Liver (tissue), 9 donors: ENCODE measurements around the gene SMIM5. TPM values are rescaled to one million over a fixed set of nuclear protein-coding genes. Genes with fewer than 3 reads are reported as not detected.

Experiments used
- DNase-seq: peaks from one replicate; pipeline ENCODE4 v3.0.0-alpha.2; 2017; ENCODE audit warnings: low spot score
- H3K27ac ChIP-seq, 2 donors: one replicate each; pipeline ENCODE4 v1.7.0; 2013; ENCODE audit warnings: inconsistent platforms in 2 of 2, low read length in 2 of 2, control low read depth in 1 of 2, low read depth in 1 of 2, mild to moderate bottlenecking in 1 of 2
- H3K27me3 ChIP-seq, 4 donors: one replicate each; pipeline versions ENCODE4 v1.6.1 to v1.7.0; 2013; ENCODE audit warnings: low read length in 3 of 4, inconsistent platforms in 1 of 4, mild to moderate bottlenecking in 1 of 4, moderate library complexity in 1 of 4; ENCODE audit not compliant: control insufficient read depth in 4 of 4, insufficient read depth in 4 of 4
- H3K36me3 ChIP-seq, 4 donors: one replicate each; pipeline versions ENCODE4 v1.6.1 to v1.7.0; 2013; ENCODE audit warnings: low read length in 3 of 4, mild to moderate bottlenecking in 3 of 4, low read depth in 1 of 4, moderate library complexity in 1 of 4; ENCODE audit not compliant: control insufficient read depth in 4 of 4, insufficient read depth in 3 of 4
- H3K4me1 ChIP-seq, 4 donors: one replicate each; pipeline versions ENCODE4 v1.6.1 to v1.7.0; 2013; ENCODE audit warnings: low read length in 3 of 4, mild to moderate bottlenecking in 3 of 4, moderate library complexity in 1 of 4; ENCODE audit not compliant: control insufficient read depth in 4 of 4, insufficient read depth in 4 of 4
- H3K4me3 ChIP-seq, 3 donors: one replicate each; pipeline versions ENCODE4 v1.6.1 to v1.7.0; 2013; ENCODE audit warnings: low read length in 3 of 3, control low read depth in 1 of 3, low read depth in 1 of 3, mild to moderate bottlenecking in 1 of 3
- H3K9ac ChIP-seq, 2 donors: one replicate each; pipeline ENCODE4 v1.7.0; 2013; ENCODE audit warnings: low read length in 2 of 2, mild to moderate bottlenecking in 2 of 2, moderate library complexity in 2 of 2, control low read depth in 1 of 2, low read depth in 1 of 2
- H3K9me3 ChIP-seq, 4 donors: one replicate each; pipeline versions ENCODE4 v1.6.1 to v1.7.0; 2013; ENCODE audit warnings: low read length in 3 of 4; ENCODE audit not compliant: control insufficient read depth in 4 of 4
- EGR1 ChIP-seq, 2 donors: IDR thresholded peaks; 2 replicates each; pipeline ENCODE4 v1.6.1; 2016 to 2018; ENCODE audit warnings: antibody characterized with exemption in 2 of 2, low read depth in 2 of 2
- FOXA2 ChIP-seq: IDR thresholded peaks from 2 replicates; pipeline ENCODE4 v1.6.1; 2016; ENCODE audit warnings: antibody characterized with exemption
- GABPA ChIP-seq, 2 donors: IDR thresholded peaks in 1 of 2; conservative IDR thresholded peaks in 1 of 2; 2 replicates each; pipeline ENCODE4 v1.6.1; 2016; ENCODE audit warnings: antibody characterized with exemption in 2 of 2, mild to moderate bottlenecking in 1 of 2, moderate library complexity in 1 of 2
- HNF4A ChIP-seq, 2 donors: conservative IDR thresholded peaks; 2 replicates each; pipeline ENCODE4 v1.6.1; 2016; ENCODE audit warnings: antibody characterized with exemption in 2 of 2, mild to moderate bottlenecking in 2 of 2
- HNF4G ChIP-seq: IDR thresholded peaks from 2 replicates; pipeline ENCODE4 v1.6.1; 2016; ENCODE audit warnings: antibody characterized with exemption
- JUND ChIP-seq, 2 donors: IDR thresholded peaks; 2 replicates each; pipeline ENCODE4 v1.6.1; 2016; ENCODE audit warnings: antibody characterized with exemption in 2 of 2
- NR2F2 ChIP-seq: IDR thresholded peaks from 2 replicates; pipeline ENCODE4 v1.6.1; 2016; ENCODE audit warnings: antibody characterized with exemption
- RAD21 ChIP-seq, 2 donors: IDR thresholded peaks; 2 replicates each; pipeline ENCODE4 v1.6.1; 2016; ENCODE audit warnings: antibody characterized with exemption in 2 of 2, mild to moderate bottlenecking in 2 of 2
- REST ChIP-seq: IDR thresholded peaks from 2 replicates; pipeline ENCODE4 v1.6.1; 2016; ENCODE audit warnings: antibody characterized with exemption, mild to moderate bottlenecking
- RXRA ChIP-seq, 2 donors: IDR thresholded peaks; 2 replicates each; pipeline ENCODE4 v1.6.1; 2017 to 2018; ENCODE audit warnings: antibody characterized with exemption in 2 of 2, mild to moderate bottlenecking in 1 of 2
- SP1 ChIP-seq: IDR thresholded peaks from 2 replicates; pipeline ENCODE4 v1.6.1; 2018; ENCODE audit warnings: antibody characterized with exemption, mild to moderate bottlenecking
- TAF1 ChIP-seq: conservative IDR thresholded peaks from 2 replicates; pipeline ENCODE4 v1.6.1; 2016; ENCODE audit warnings: antibody characterized with exemption, mild to moderate bottlenecking
- YY1 ChIP-seq: IDR thresholded peaks from 2 replicates; pipeline ENCODE4 v1.6.1; 2016; ENCODE audit warnings: antibody characterized with exemption, mild to moderate bottlenecking
- ZBTB33 ChIP-seq: IDR thresholded peaks from 2 replicates; pipeline ENCODE4 v1.6.1; 2016; ENCODE audit warnings: antibody characterized with exemption
- WGBS: extraction: QIAGEN DNeasy Blood & Tissue Kit; methylation state at CpG from one replicate; pipeline ENCODE4 v1.1.7; 2013; 5-methylcytosine and 5-hydroxymethylcytosine counted together
- polyA plus RNA-seq, 2 donors: library from polyadenylated mRNA; stranded (reverse) in 1 of 2; unstranded in 1 of 2; fragments of 200-250 nt in 1 of 2; fragments of >200 nt in 1 of 2; fragmentation: Nextera tagmentation in 1 of 2; extraction: Ambion mirVana in 1 of 2; gene quantifications; one replicate each; pipeline versions ENCODE4 v1.2.1 to v1.2.3, GENCODE V29; 2013 to 2015
- total RNA-seq, 2 donors: library from RNA; depleted of rRNA; stranded (reverse); fragments of >200 nt; gene quantifications; one replicate each; pipeline ENCODE4 v1.2.3, GENCODE V29; 2014
- TF ChIP-seq, protein P1 (sequence below): IDR thresholded peaks from 2 replicates; pipeline ENCODE4 v1.6.1; 2016; ENCODE audit warnings: antibody characterized with exemption
- donor health status: healthy.
- donor health status: healthy.
- donor health status: healthy.
- donor health status: healthy.
- donor health status: healthy.

The SMIM5 gene
- total and polyA plus RNA-seq, 4 donors = 0.10 to 54.9 (median 0.18) TPM

DNA sequence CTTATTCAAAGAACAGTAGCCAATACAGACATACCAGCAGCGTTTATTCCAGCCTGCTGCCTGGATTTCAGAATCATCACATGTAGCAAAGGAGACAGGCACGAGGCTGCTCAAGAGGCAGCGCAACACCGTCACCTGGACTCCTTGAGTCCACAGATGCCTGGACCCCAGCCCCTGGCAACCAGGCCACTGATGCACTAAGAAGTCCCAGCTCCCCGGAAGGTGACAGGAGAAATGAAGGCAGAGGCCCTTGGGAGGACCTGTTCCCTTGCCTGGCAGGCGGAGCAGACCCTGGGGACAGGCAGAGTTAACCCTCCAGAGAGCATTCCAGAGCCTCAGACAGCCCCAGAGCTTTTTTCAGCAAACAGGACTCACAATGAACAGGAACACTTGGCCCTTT is 16.5 kb downstream of the SMIM5 start:
- no peaks in the 10 kb centered on the region for H3K9me3 ChIP-seq
- 96% methylated on average over 6 of the region's 6 CpGs for WGBS
- DNase-seq = no peak
- H3K27me3 ChIP-seq = no peaks in the 10 kb centered on the region
- TF ChIP-seq GABPA (IDR thresholded peaks at IDR 0.05 in 1 of 2, conservative IDR thresholded peaks at IDR 0.05 in 1 of 2) (no peak), FOXA2 (no peak), EGR1 (IDR thresholded peaks at IDR 0.05; ENCODE audit: low read depth in 2 of 2) (no peak), RXRA (IDR thresholded peaks at IDR 0.05) (no peak), YY1 (no peak)
- TF ChIP-seq, protein P1, sequence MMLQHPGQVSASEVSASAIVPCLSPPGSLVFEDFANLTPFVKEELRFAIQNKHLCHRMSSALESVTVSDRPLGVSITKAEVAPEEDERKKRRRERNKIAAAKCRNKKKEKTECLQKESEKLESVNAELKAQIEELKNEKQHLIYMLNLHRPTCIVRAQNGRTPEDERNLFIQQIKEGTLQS = no peak
- H3K4me3 ChIP-seq = no peak overlapping the region
- no peak overlapping the region for H3K9ac ChIP-seq
- H3K36me3 ChIP-seq = peaks cover 6 to 31% (median 16%) of the 10 kb centered on the region in 4 donors
- H3K27ac ChIP-seq = no peak overlapping the region
- H3K4me1 ChIP-seq = peaks cover 6 to 17% (median 11%) of the 10 kb centered on the region in 4 donors

DNA sequence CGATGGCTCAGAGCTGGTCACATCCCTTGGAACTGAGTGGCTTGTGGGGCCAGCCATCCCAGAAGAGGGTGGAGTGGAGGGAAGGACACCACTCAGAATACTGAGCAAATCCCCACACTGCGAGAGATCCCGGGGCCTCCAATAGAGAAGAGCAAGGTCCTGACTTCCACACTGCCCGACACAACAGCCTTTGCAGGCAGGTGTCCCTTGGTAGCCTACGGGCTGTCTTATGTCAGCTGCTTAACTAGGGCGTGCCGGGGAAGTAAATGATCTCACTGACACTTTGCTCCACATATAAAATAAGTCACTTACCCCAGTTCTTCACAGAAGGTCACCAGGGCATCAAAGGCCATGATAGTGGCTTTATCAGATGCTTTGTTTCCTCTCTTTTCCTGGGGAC is 17.6 kb downstream of the SMIM5 start:
- TF ChIP-seq GABPA (IDR thresholded peaks at IDR 0.05 in 1 of 2, conservative IDR thresholded peaks at IDR 0.05 in 1 of 2) (no peak), ZBTB33 (no peak), JUND (IDR thresholded peaks at IDR 0.05) (no peak), HNF4G (no peak), TAF1 (no peak), HNF4A (conservative IDR thresholded peaks at IDR 0.05) (no peak), FOXA2 (no peak), SP1 (no peak), RAD21 (IDR thresholded peaks at IDR 0.05) (no peak)
- TF ChIP-seq, protein P1 = no peak
- Histone ChIP-seq H3K4me1 (peaks cover 4 to 13% (median 7%) of the 10 kb centered on the region in 4 donors), H3K27me3 (no peaks in the 10 kb centered on the region), H3K9me3 (no peaks in the 10 kb centered on the region), H3K4me3 (no peak overlapping the region), H3K27ac (no peak overlapping the region), H3K9ac (no peak overlapping the region), H3K36me3 (peaks cover 6 to 34% (median 16%) of the 10 kb centered on the region in 4 donors)
- WGBS = 90% methylated on average over 7 of the region's 7 CpGs
- DNase-seq = no peak

DNA sequence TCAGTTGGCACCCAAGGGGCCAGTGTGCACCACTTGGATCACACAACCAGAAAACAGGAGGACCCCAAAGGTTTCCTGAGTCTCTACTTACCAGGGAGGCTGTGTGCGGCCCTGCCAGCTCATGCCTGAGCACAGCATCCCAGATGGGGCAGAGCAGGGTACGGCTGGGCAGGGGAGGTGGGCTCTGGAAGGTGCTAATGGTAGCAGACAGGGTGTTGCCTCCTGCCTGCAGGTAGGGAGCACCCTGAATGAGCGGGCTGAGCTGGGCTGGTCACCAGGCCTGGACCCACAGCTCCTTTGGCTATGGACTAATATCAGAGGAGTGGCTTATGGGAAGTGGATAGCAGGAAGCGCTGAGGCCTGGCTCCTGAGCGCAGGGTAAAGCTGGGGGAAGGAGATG is 19.1 kb downstream of the SMIM5 start:
- H3K4me1 ChIP-seq = no peaks in the 10 kb centered on the region
- H3K4me3 ChIP-seq = no peak overlapping the region
- H3K9me3 ChIP-seq = no peaks in the 10 kb centered on the region
- no peaks in the 10 kb centered on the region for H3K27me3 ChIP-seq
- peaks cover 6 to 38% (median 16%) of the 10 kb centered on the region in 4 donors for H3K36me3 ChIP-seq
- H3K9ac ChIP-seq = no peak overlapping the region
- 96% methylated on average over 5 of the region's 5 CpGs for WGBS
- no peak for DNase-seq
- no peak for TF ChIP-seq HNF4G
- no peak for TF ChIP-seq NR2F2
- TF ChIP-seq REST = no peak
- no peak for TF ChIP-seq SP1
- no peak overlapping the region for H3K27ac ChIP-seq
